NCI-H526 treated with DMSO at 0.1 percent for 48 hours (cell line): ENCODE measurements around the gene NFIX.
A peak's percentile ranks its signal among the peaks of the same experiment; 100 is the strongest.

Experiments used
- DNase-seq: peaks from one replicate; lab custom pipeline; 2025; lab: John Stamatoyannopoulos, UW

Gene NFIX

GRCh38 chr19:13092606-13093235, 97.4 kb downstream of the NFIX start:
- DNase-seq = no peak

DNA sequence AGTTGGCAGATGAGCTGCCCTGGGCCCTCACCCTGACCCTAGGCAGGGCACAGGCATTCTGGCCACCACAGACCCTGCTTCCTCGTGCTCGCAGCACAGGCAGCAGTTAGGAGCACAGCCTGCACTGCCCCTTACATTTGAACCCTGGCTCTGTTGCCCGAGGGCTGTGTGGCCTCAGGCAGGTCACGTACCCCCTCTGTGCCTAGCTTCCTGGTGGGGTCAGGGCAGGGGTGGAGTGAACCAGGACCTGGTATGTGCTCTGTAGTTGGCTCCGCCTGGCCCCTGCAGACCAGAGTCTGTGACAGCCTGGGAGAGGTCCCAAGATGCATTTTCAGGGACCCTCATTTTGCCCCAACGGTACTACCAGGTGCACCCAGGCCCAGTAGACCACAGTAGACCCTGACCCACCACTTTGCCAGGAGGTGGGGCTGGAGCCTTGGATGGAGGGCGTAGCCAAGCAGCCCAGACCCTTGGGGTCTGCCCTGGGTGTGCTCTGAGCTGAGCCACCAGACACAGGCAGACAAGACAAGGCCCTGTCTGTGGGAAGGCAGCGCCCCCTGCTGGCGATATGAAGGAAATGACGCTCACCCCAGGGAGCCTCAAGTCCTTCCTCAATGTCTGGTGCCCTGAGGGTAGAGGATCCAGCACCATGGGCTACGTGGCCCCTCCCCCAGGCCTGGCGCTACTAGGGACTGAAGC, 98.3 kb downstream of the NFIX start:
- peak; percentile 45 for DNase-seq

- no peak for DNase-seq
Observed at GRCh38 chr19:13094106-13094504, 98.8 kb downstream of the NFIX start.

GRCh38 chr19:13094771-13095392, 99.6 kb downstream of the NFIX start:
- DNase-seq = no peak

DNA sequence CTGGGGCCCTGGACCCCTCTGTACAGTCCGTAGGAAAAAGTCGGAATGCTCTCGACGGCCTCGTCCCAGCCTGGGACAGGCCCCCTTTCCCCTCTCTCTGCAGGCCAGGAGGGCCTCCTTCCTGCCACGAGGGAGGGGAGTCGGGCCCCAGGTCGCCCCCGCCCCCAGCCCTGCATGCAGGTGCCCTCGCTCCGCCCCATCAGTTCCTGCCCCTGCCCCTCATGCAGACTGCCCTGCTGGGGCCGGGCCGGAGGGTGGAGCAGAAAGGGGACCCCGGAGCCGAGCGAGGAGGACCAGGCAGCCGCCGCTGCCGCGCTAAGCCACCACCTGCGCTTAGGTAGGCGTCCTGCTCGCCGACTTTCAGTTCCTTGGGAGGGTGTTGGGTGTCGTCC, 100.1 kb downstream of the NFIX start:
- no peak for DNase-seq

GRCh38 chr19:13095934-13096927, 101.0 kb downstream of the NFIX start:
- DNase-seq = no peak

GRCh38 chr19:13097033-13097462, 101.8 kb downstream of the NFIX start:
- no peak for DNase-seq

DNA sequence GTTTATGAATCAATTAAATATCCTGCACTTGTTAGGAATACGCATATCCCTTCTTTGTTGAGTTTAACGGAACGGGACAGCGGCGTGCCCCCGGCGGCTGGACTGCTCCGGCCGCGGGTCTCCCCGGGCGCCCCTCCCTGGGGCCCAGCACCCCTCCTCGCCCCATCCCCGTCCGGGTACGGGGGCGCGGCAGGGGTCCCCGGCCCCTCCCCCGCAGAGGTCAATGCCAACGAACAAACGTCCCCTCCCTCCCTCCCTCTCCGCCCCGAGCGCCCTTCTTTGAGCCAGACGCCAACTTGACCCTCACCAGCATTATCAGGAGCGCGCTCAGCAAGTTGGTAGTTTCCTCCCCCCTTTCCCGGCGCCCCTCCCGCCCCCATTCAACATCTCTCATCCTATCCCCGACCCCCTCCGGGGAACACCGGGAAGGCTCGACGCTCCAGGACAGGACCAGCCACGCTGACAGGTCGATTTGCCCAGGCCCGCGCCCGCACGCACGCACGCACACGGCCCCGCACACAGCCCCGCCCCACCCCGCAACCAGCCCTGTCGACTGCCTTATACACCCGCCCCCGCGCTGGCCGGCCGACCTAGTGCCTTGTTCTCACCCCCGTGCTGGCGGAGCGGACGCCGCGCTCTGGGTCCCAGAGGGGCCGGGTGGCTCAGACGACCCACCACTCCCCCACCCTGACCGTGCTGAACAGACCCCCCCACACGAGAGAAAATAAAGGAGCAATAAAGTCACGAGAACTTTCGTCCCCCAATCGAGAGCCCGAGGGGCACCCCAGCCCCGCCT, 102.4 kb downstream of the NFIX start:
- DNase-seq = no peak

DNA sequence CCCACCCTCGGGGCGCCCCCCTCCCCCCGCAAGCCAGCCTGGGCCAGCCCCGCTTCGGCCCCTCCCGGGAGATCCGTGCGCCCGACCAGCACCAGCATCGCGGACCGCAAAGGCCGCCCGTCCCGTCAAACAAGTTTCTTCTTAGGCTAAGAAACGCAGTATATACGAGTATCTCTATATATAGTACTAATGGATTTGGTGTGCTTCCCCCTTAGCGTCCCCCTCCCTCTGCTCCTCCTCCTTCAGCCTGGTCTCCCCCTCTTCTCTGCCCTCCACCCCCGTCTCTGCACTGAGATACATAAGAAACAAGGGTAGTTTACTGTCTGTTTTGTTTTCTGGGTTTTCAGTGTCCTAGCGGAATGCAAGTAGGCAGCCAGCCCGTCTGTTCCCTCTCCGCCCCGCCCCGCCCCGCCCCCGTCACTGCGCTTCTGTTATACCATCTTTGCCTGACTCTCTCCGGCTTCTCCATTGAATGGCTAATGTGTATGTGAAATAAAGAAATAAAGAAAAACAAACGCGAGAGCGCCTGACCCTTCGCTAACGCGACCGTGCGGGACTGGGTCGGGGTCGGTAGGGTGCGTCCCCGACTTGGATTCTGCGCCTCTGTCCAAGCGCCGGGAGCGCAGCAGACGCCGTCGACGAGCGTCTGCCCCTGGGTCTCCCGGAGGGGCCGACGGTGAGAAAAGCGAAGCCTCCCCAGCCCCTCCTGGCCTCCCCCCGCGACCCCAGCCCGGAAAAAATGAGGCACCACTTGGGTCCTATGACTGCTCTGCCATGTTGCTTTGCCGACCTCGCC, 103.2 kb downstream of the NFIX start:
- DNase-seq = no peak

DNA sequence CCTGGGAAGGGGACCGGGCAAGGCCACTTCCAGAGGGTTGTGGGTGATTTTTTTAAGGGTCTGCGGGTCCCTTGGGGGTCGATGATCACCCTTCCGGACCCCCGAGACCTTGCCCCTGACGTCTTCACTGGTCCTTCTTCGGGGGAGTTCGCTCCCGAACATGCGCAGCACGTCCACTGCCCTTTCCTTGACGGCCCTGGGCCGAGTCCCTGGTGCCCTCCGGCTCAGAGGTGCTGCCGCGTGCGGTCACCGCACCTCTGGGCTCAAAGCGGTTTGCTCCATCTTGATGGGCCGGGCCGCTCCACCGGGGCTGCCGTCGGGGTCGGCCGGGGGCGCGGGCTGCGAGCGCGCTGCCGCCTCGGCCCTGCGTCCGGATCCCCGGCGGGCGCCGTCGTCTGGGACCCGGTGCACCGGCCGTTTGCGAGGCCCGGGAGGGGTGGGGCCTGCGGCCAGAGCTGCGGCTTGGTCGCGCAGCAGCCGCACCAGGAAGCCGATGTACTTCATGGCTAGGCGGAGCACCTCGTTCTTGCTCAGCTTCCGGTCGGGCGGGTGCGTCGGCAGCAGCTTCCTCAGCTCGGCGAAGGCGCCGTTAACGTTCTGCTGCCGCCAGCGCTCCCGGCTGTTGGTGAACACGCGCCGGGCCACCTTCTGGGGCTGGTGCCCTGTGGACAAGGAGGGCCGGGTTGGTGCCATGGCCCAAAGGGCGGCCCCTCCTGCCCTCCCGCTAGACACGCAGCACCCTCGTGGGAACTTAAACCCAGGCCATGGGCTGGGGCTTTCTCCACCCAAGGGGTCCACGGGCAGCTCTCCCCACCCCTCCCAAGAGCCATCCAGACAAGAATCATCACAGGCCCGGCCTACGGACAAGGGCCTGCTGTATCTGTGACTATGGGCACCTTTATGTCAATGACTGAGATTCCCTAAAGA, 104.1 kb downstream of the NFIX start:
- DNase-seq = peak; percentile 18

DNA sequence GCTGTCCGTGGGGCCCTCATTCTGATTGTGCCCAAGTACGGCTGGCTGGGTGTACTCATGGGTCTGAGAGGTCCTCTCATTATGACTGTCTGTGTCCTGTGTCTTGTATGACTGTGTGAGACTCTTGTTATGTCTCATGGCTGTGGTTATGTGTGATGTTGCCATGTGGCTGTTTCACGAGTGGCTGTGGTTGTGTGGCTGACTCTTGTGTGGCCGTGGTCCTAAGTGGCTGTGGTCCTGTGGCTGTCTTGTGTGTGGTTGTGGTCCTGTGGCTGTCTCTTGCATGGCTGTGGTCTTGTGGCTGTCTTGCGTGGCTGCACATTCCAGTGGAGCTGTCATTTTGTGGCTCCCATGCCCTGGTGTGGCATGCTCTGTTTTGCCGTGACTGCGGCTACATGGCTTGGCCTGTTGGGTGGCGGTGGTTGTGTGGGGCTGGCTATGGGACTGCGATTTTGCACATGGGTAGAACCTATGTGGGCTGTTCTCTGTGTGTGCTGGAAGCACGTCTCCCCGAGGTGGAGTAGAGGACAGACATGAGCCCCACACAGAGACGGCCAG, 104.8 kb downstream of the NFIX start:
- DNase-seq = no peak

- DNase-seq = no peak
Observed at GRCh38 chr19:13100841-13101589, 105.7 kb downstream of the NFIX start.

GRCh38 chr19:13101590-13102415, 106.5 kb downstream of the NFIX start:
- no peak for DNase-seq

GRCh38 chr19:13102416-13102665, 107.1 kb downstream of the NFIX start:
- DNase-seq = no peak

- no peak for DNase-seq
Observed at GRCh38 chr19:13102666-13103580, 107.6 kb downstream of the NFIX start, which contains the start of gene LYL1. Gene LYL1, minus strand, starts transcription at chr19:13102858. Its CDS starts 1,687 bp downstream, at chr19:13101171.

DNA sequence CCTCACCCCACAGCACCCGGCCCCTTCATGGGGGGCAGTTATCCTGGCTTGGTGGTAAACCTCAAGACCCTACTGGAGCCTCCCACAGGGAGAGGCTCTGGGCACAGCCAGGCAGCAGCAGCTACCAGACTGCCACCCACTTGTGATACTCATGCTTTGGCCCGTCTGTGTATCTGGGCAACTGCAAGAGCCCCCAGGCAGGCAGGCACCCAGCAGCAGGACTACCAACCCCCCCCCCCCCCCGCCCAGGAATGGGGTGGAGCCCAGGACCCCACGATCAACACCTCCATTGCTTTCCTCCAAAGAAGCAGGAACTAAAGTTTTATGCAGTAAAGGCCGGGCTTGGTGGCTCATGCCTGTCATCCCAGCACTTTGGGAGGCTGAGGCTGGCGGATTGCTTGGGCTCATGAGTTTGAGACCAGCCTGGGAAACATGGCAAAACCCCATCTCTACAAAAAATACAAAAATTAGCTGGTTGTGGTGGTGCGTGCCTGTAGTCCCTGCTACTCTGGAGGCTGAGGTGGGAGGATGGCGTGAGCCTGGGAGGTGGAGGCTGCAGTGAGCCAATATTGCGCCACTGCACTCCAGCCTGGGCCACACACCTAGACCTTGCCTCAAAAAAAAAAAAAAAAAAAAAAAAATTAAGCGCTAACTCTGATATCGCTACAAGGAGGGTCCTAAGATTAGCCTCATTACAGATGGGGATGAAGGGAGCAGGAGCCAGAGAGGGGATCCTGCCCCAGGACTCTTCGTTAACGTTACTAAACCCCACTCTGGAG, 108.5 kb downstream of the NFIX start:
- no peak for DNase-seq
